Measurements from ENCODE around the gene LHFPL2. TPM values are rescaled to one million over a fixed set of nuclear protein-coding genes. Genes with fewer than 3 reads are reported as not detected.

LHFPL2 gene
- total RNA-seq, 6 experiments from 2014 or later: 14.4 to 18.9 (median 16.7) TPM

DNA sequence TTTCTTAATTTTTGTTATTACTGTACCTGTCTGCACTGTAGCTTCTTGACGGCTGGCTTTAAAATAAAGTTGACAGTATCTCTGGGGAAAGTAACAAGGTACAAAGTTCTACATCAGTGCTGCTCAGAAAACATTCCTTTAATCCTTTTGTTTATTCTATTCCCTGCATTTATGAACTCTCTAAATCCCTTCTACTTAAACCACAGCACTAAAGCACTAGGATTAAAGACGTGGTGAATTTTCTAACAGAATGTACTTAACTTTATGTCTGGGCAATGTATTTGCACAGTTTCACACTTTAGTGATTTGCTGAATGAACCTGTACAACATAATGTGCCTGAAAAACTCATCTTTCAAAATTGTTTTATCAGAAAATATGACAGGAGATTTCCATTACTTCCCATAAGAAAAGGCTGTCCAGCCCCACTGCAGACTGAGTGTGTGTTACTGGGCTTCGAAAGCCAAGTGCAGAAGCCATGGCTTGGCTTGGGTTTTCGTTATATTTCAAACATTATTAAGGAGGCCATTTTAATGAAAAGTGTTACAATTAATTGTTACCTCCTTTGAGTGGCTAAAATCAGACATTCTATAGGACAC is 43.8 kb downstream of the LHFPL2 start:
- DNase-seq: no peak
- Mint-ChIP-seq H3K36me3 (ENCODE audit: low read depth) (peaks cover 6% of the 10 kb centered on the region; the same call in 1 of the 2 replicates), H3K27me3 (ENCODE audit: insufficient read depth) (no peaks in the 10 kb centered on the region), H3K4me3 (no peak overlapping the region), H3K4me1 (ENCODE audit: low read depth) (peaks cover 48% of the 10 kb centered on the region), H3K9me3 (no peaks in the 10 kb centered on the region), H3K27ac (no peak overlapping the region)
- TF ChIP-seq, protein P1, sequence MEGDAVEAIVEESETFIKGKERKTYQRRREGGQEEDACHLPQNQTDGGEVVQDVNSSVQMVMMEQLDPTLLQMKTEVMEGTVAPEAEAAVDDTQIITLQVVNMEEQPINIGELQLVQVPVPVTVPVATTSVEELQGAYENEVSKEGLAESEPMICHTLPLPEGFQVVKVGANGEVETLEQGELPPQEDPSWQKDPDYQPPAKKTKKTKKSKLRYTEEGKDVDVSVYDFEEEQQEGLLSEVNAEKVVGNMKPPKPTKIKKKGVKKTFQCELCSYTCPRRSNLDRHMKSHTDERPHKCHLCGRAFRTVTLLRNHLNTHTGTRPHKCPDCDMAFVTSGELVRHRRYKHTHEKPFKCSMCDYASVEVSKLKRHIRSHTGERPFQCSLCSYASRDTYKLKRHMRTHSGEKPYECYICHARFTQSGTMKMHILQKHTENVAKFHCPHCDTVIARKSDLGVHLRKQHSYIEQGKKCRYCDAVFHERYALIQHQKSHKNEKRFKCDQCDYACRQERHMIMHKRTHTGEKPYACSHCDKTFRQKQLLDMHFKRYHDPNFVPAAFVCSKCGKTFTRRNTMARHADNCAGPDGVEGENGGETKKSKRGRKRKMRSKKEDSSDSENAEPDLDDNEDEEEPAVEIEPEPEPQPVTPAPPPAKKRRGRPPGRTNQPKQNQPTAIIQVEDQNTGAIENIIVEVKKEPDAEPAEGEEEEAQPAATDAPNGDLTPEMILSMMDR (IDR thresholded peaks at IDR 0.05): no peak

DNA sequence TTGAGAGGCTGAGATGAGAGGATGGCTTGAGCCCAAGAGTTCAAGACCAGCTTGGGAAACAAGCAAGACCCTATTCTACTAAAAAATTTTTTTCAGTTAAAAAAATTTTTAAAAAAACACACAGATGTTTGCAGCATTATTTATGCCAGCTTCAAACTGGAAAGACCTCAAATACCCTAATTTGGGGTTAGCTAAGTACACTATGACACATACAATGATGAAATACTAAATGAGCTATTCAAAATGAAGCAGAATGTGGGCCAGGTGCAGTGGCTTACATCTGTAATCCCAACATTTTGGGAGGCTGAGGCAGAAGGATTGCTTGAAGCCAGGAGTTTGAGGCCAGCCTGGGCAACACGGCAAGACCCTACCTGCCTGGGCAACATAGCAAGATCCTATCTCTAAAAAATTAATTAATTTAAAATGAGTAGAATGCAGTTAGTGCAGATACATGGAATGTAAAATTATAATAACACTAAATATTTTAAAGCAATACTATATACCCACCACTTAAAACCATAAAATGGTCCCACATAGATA is 44.9 kb downstream of the LHFPL2 start:
- peaks cover 6% of the 10 kb centered on the region; the same call in 1 of the 2 replicates for H3K36me3 Mint-ChIP-seq (ENCODE audit: low read depth)

DNA sequence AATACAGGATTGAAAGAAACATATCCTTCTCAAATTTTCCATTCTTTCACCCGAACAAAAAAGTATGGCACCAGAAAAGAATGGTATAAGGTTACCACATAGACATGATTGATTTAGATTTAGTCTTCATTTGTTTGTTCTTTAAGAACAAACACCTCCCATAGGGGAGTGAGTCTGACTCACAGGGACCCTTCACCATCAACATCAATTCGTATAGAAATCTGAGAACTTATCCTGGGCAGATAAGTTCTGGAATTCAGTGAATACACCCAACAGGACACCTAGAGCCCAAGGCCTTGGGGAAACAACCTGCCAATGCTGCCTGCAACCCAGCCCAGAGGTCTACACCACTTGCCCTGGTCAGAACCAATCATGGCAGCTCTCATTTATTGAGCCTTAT is 46.2 kb downstream of the LHFPL2 start:
- Mint-ChIP-seq H3K27me3 (ENCODE audit: insufficient read depth) (peaks cover 2% of the 10 kb centered on the region; the same call in 1 of the 2 replicates), H3K9me3 (no peaks in the 10 kb centered on the region), H3K4me1 (ENCODE audit: low read depth) (peaks cover 58% of the 10 kb centered on the region), H3K27ac (0 out of 2 replicates have a peak overlapping the region, but pooled peaks have one; percentile 73), H3K36me3 (ENCODE audit: low read depth) (peaks cover 2% of the 10 kb centered on the region; the same call in 1 of the 2 replicates), H3K4me3 (no peak overlapping the region)
- DNase-seq: no peak
- TF ChIP-seq, protein P1 (IDR thresholded peaks at IDR 0.05): no peak

More for the DNA sequence above, 44.9 kb downstream of the LHFPL2 start:
- Mint-ChIP-seq H3K4me1 (ENCODE audit: low read depth) (peaks cover 45% of the 10 kb centered on the region), H3K27ac (no peak overlapping the region), H3K4me3 (no peak overlapping the region), H3K9me3 (no peaks in the 10 kb centered on the region), H3K27me3 (ENCODE audit: insufficient read depth) (peaks cover 2% of the 10 kb centered on the region; the same call in 1 of the 2 replicates)
- no peak for DNase-seq
- TF ChIP-seq, protein P1 (IDR thresholded peaks at IDR 0.05): no peak

DNA sequence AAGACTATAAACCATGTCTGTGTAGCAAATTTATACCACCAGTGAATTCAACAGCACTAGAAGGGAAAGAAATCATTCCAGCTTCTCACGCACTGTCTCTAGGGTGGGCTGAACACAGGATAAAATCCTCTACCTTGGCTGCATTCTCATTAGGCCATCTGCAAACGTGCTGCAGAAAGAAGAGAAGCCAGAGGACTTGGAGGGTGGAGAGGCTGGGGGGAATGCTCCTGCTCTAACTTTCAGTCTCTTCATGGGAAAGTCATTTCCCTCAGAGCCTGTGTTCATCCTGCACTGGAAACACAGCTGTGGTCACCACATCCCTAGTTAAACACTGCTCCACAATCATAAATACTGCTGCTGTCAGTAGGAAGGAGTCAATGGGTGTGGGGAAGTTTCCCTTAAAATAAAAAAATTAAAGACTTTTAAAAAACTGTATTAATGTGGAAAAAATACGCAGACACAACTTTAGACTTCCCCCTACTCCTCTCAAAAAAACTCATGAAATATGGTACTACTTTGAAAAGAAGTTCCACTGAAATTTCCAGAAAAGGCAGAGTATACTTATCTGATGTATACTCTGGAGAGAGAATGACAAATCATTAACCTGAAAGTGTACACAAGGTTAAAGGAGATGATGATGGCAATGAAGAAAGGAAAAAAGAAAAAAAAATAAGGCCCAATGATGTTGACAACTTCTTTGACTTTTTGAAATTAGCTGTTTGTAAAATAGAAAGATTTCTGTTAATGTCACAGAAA is 46.8 kb downstream of the LHFPL2 start:
- TF ChIP-seq, protein P1 (IDR thresholded peaks at IDR 0.05): no peak
- H3K27ac Mint-ChIP-seq: peak overlapping the region; percentile 73
- peaks cover 64% of the 10 kb centered on the region for H3K4me1 Mint-ChIP-seq (ENCODE audit: low read depth)
- no peaks in the 10 kb centered on the region; the same call in 1 of the 2 replicates for H3K36me3 Mint-ChIP-seq (ENCODE audit: low read depth)
- H3K27me3 Mint-ChIP-seq (ENCODE audit: insufficient read depth): peaks cover 2% of the 10 kb centered on the region; the same call in 1 of the 2 replicates
- H3K9me3 Mint-ChIP-seq: no peaks in the 10 kb centered on the region
- DNase-seq: no peak
- no peak overlapping the region for H3K4me3 Mint-ChIP-seq

DNA sequence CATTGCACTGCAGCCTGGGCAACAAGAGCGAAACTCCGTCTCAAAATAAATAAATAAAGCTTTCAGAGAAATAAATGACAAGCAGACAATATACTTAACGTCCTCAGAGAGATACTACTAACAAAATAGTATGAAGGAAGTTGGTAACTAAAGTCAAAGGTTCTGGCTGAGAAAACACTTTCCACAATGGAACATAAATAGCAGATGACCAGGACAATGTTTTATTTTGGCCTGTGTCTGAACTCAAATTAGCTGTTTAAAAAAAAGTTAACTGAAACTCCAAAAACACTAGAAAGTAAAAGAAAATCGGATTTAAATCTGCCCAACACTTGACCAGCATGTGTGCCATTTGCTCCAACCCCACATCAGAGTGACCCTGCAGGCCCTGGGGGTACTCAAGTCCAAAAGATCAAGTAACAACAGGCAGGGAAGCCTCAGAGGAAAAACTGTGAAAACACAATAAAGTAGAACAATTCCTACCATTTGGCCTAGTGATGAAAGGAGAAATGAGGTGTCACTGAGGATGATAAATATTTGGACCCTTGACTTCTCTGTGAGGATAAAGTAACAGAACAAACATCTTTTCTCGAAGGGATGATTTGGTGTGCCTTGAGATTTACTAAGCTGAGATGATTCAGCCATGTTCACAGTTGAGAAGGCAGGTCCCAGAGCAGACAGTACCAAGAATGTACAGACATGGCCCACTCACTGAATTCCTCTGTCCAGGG is 47.7 kb downstream of the LHFPL2 start:
- H3K4me1 Mint-ChIP-seq (ENCODE audit: low read depth): peaks cover 70% of the 10 kb centered on the region
- H3K4me3 Mint-ChIP-seq: no peak overlapping the region; the same call in 1 of the 2 replicates
- no peaks in the 10 kb centered on the region for H3K9me3 Mint-ChIP-seq
- peak overlapping the region; percentile 73 for H3K27ac Mint-ChIP-seq
- H3K36me3 Mint-ChIP-seq (ENCODE audit: low read depth): no peaks in the 10 kb centered on the region; the same call in 1 of the 2 replicates
- H3K27me3 Mint-ChIP-seq (ENCODE audit: insufficient read depth): peaks cover 2% of the 10 kb centered on the region; the same call in 1 of the 2 replicates
- peak; percentile 58 for DNase-seq
- TF ChIP-seq, protein P1 (IDR thresholded peaks at IDR 0.05): no peak

All from HFFc6 (cell line).